NCI-H2227 (cell line): ENCODE data around the gene COL23A1.

Source experiments
- DNase-seq: peaks from one replicate; lab custom pipeline; 2025; ENCODE audit not compliant: unreplicated experiment; lab: John Stamatoyannopoulos, UW

COL23A1 gene

GRCh38 chr5:178216088-178216534 lies 374.1 kb downstream of the COL23A1 start:
- DNase-seq: no peak

- DNase-seq: no peak
Observed at GRCh38 chr5:178215280-178216002, 374.8 kb downstream of the COL23A1 start.

- DNase-seq: no peak
Observed at GRCh38 chr5:178214160-178214803, 375.9 kb downstream of the COL23A1 start.

GRCh38 chr5:178213748-178214151 lies 376.4 kb downstream of the COL23A1 start:
- no peak for DNase-seq

GRCh38 chr5:178213003-178213461 lies 377.2 kb downstream of the COL23A1 start:
- no peak for DNase-seq

- no peak for DNase-seq
Observed at GRCh38 chr5:178212241-178213002, 377.8 kb downstream of the COL23A1 start.

GRCh38 chr5:178211095-178212048 lies 378.8 kb downstream of the COL23A1 start:
- no peak for DNase-seq

- DNase-seq: no peak
Observed at GRCh38 chr5:178210686-178211085, 379.5 kb downstream of the COL23A1 start.

- no peak for DNase-seq
Observed at GRCh38 chr5:178210073-178210535, 380.1 kb downstream of the COL23A1 start.

GRCh38 chr5:178209334-178210072 lies 380.7 kb downstream of the COL23A1 start:
- DNase-seq: no peak

- DNase-seq: no peak
Observed at GRCh38 chr5:178208540-178209227, 381.5 kb downstream of the COL23A1 start.

- no peak for DNase-seq
Observed at GRCh38 chr5:178207917-178208280, 382.3 kb downstream of the COL23A1 start.

- no peak for DNase-seq
Observed at GRCh38 chr5:178207183-178207916, 382.8 kb downstream of the COL23A1 start.

GRCh38 chr5:178206166-178207101 lies 383.8 kb downstream of the COL23A1 start:
- no peak for DNase-seq

- DNase-seq: no peak
Observed at GRCh38 chr5:178205749-178206047, 384.5 kb downstream of the COL23A1 start.

GRCh38 chr5:178204935-178205748 lies 385.1 kb downstream of the COL23A1 start:
- DNase-seq: peak; percentile 79
